Panc1 (cell line): Measurements from ENCODE around the gene RSPRY1. TPM values are rescaled to one million over a fixed set of nuclear protein-coding genes. Genes with fewer than 3 reads are reported as not detected.

Source experiments
- ATAC-seq: fragments of 200-7000 bp; cut with Tn5 transposase; 2 replicates; pipeline ENCODE4 v1.9.1; 2020; ENCODE audit warnings: mild to moderate bottlenecking, moderate library complexity
- BruUV-seq: library from RNA; stranded (reverse); fragments of 400-500 nt; replicated peaks from 2 replicates; lab custom pipeline; 2021; lab: Mats Ljungman, UMichigan
- CTCF ChIA-PET: fragments of 300-600 bp; sonication (Branson Sonifier 250); formaldehyde crosslinking; loops from one replicate; lab custom pipeline; 2022; ENCODE audit warnings: antibody characterized with exemption; lab: Charles Lee
- POLR2A ChIA-PET: fragments of 300-600 bp; sonication (Branson Sonifier 250); formaldehyde crosslinking; loops from one replicate; lab custom pipeline; 2022; ENCODE audit warnings: antibody characterized with exemption; lab: Charles Lee
- DNase-seq: peaks from one replicate; pipeline ENCODE4 v3.0.0-alpha.2; 2010; ENCODE audit warnings: low read depth, low spot score
- H3K27ac ChIP-seq: 2 replicates; pipeline ENCODE4 v1.5.1; 2011; ENCODE audit warnings: mild to moderate bottlenecking, low read length, inconsistent platforms
- H3K27me3 ChIP-seq: fragments of 200-500 bp; sonication (Bioruptor generic); 2 replicates; pipeline ENCODE4 v1.6.0; 2014; ENCODE audit warnings: low read length, inconsistent platforms; ENCODE audit not compliant: control insufficient read depth, insufficient read depth
- H3K36me3 ChIP-seq: fragments of 200-500 bp; sonication (Bioruptor generic); 2 replicates; pipeline ENCODE4 v1.5.1; 2014; ENCODE audit warnings: inconsistent platforms, mild to moderate bottlenecking, low read length, moderate library complexity; ENCODE audit not compliant: control insufficient read depth, insufficient read depth
- H3K4me1 ChIP-seq: 2 replicates; pipeline ENCODE4 v1.5.1; 2011; ENCODE audit warnings: inconsistent platforms, mild to moderate bottlenecking, low read length, moderate library complexity; ENCODE audit not compliant: control insufficient read depth, insufficient read depth
- H3K4me3 ChIP-seq, 2 experiments: 2 replicates each; pipeline ENCODE4 v1.5.1; 2011 to 2012; ENCODE audit warnings: low read depth in 2 of 2, low read length in 2 of 2, mild to moderate bottlenecking in 2 of 2, inconsistent platforms in 1 of 2, moderate library complexity in 1 of 2
- H3K9me3 ChIP-seq: fragments of 200-500 bp; sonication (Bioruptor generic); 2 replicates; pipeline ENCODE4 v1.5.1; 2014; ENCODE audit warnings: low read depth, mild to moderate bottlenecking, inconsistent platforms, low read length, moderate library complexity; ENCODE audit not compliant: control insufficient read depth, insufficient read depth
- CTCF ChIP-seq: fragments of 450-650 bp; IDR thresholded peaks from 2 replicates; pipeline ENCODE4 v1.5.1; 2017; ENCODE audit warnings: mild to moderate bottlenecking
- POLR2AphosphoS5 ChIP-seq: IDR thresholded peaks from 2 replicates; pipeline ENCODE4 v1.6.1; 2012; ENCODE audit warnings: mild to moderate bottlenecking, low read depth, low read length, moderate library complexity
- REST ChIP-seq, 2 experiments: IDR thresholded peaks; 2 replicates each; pipeline ENCODE4 v1.6.1; 2011 to 2012; ENCODE audit warnings: low read depth in 2 of 2, control low read depth in 1 of 2, low read length in 1 of 2, mild to moderate bottlenecking in 1 of 2, moderate library complexity in 1 of 2; ENCODE audit not compliant: insufficient read depth in 1 of 2
- SIN3A ChIP-seq: IDR thresholded peaks from 2 replicates; pipeline ENCODE4 v1.6.1; 2012; ENCODE audit warnings: low read depth, mild to moderate bottlenecking, low read length, moderate library complexity, borderline replicate concordance; ENCODE audit not compliant: insufficient read depth
- TCF7L2 ChIP-seq: IDR thresholded peaks from 2 replicates; pipeline ENCODE4 v1.6.1; 2011; ENCODE audit warnings: mild to moderate bottlenecking, low read depth, low read length, inconsistent platforms
- in situ Hi-C: cut with HindIII; loops from 2 replicates; pipeline ENCODE4 v1.10.0; 2016; ENCODE audit warnings: low sequenced_read_pairs, low pct_unique_long_range_greater_than_20kb
- intact Hi-C: fragments of 100-400 bp; cut with micrococcal nuclease; formaldehyde crosslinking; loops from one replicate; pipeline ENCODE4 v1.10.0; 2022; ENCODE audit not compliant: unreplicated experiment
- total RNA-seq: library from RNA; stranded (reverse); gene quantifications from one replicate; pipeline ENCODE4 v1.2.1, GENCODE V29; 2021; ENCODE audit not compliant: unreplicated experiment

Gene RSPRY1
- total RNA-seq, 1 experiment from 2014 or later = 29.4 TPM

GRCh38 chr16:57282510-57283213, 96.5 kb downstream of the RSPRY1 start:
- no peak for ATAC-seq
- Histone ChIP-seq H3K4me3 (no peak overlapping the region), H3K27me3 (no peaks in the 10 kb centered on the region), H3K27ac (no peak overlapping the region), H3K4me1 (no peaks in the 10 kb centered on the region), H3K9me3 (no peaks in the 10 kb centered on the region), H3K36me3 (no peaks in the 10 kb centered on the region)
- POLR2A ChIA-PET = no interaction called here
- TF ChIP-seq REST (IDR thresholded peaks at IDR 0.05; ENCODE audit: insufficient read depth in 1 of 2, low read depth in 2 of 2, low read length in 1 of 2) = no peak
- TF ChIP-seq TCF7L2 = no peak
- TF ChIP-seq CTCF = no peak
- no peak for TF ChIP-seq SIN3A
- no peak for TF ChIP-seq POLR2AphosphoS5
- intact Hi-C loops (no loop called here), in situ Hi-C loops (no loop called here)
- no peak for DNase-seq
- CTCF ChIA-PET = no interaction called here
- no TSS peak for BruUV-seq

GRCh38 chr16:57283214-57283958, 97.3 kb downstream of the RSPRY1 start:
- no peak overlapping the region for H3K27ac ChIP-seq
- no peaks in the 10 kb centered on the region for H3K36me3 ChIP-seq
- TF ChIP-seq REST (IDR thresholded peaks at IDR 0.05; ENCODE audit: insufficient read depth in 1 of 2, low read depth in 2 of 2, low read length in 1 of 2) (no peak), POLR2AphosphoS5 (no peak), SIN3A (no peak), CTCF (no peak), TCF7L2 (no peak)
- ATAC-seq (0 out of 2 replicates have a peak, but pooled peaks have one; percentile 13), DNase-seq (no peak)
- no TSS peak for BruUV-seq
- no peaks in the 10 kb centered on the region for H3K9me3 ChIP-seq
- H3K4me1 ChIP-seq = no peaks in the 10 kb centered on the region
- intact Hi-C loops = no loop called here
- H3K27me3 ChIP-seq = no peaks in the 10 kb centered on the region
- ChIA-PET POLR2A (no interaction called here), CTCF (no interaction called here)
- H3K4me3 ChIP-seq = no peak overlapping the region
- in situ Hi-C loops = no loop called here
